Measurements from ENCODE around the gene SEMA5A. TPM values are rescaled to one million over a fixed set of nuclear protein-coding genes. Genes with fewer than 3 reads are reported as not detected.

Gene SEMA5A
- total RNA-seq, 1 donor from 2014 or later, result 38.9 TPM

GRCh38 chr5:9218358-9218757, 327.5 kb downstream of the SEMA5A start:
- no peaks in the 10 kb centered on the region for H3K36me3 ChIP-seq
- DNase-seq (no peak), ATAC-seq (no peak)
- intact Hi-C loops (cut with DNase I), result no loop called here
- H3K4me3 ChIP-seq, result no peak overlapping the region
- no peaks in the 10 kb centered on the region for H3K4me1 ChIP-seq
- no peaks in the 10 kb centered on the region for H3K27me3 ChIP-seq
- H3K9me3 ChIP-seq, result no peaks in the 10 kb centered on the region
- no peak overlapping the region for H3K27ac ChIP-seq
- TF ChIP-seq CTCF (IDR thresholded peaks at IDR 0.05), result no peak

- no peaks in the 10 kb centered on the region for H3K27me3 ChIP-seq
- TF ChIP-seq CTCF (IDR thresholded peaks at IDR 0.05), result no peak
- H3K4me1 ChIP-seq, result no peaks in the 10 kb centered on the region
- no peak overlapping the region for H3K27ac ChIP-seq
- ATAC-seq (no peak), DNase-seq (no peak)
- no peaks in the 10 kb centered on the region for H3K9me3 ChIP-seq
- intact Hi-C loops (cut with DNase I), result no loop called here
- no peaks in the 10 kb centered on the region for H3K36me3 ChIP-seq
- no peak overlapping the region for H3K4me3 ChIP-seq
These were observed 333.3 kb downstream of the SEMA5A start for GRCh38 chr5:9212605-9213004.

- H3K4me3 ChIP-seq, result no peak overlapping the region
- ATAC-seq, result no peak
- intact Hi-C loops (cut with DNase I), result no loop called here
- no peaks in the 10 kb centered on the region for H3K36me3 ChIP-seq
- no peak for TF ChIP-seq CTCF (IDR thresholded peaks at IDR 0.05)
- no peaks in the 10 kb centered on the region for H3K4me1 ChIP-seq
- H3K27me3 ChIP-seq, result no peaks in the 10 kb centered on the region
- H3K9me3 ChIP-seq, result no peaks in the 10 kb centered on the region
- DNase-seq, result no peak
- H3K27ac ChIP-seq, result no peak overlapping the region
These were observed 335.9 kb downstream of the SEMA5A start for GRCh38 chr5:9209846-9210492.

GRCh38 chr5:9207817-9208418, 338.0 kb downstream of the SEMA5A start:
- intact Hi-C loops (cut with DNase I), result no loop called here
- ATAC-seq (peak; percentile 55), DNase-seq (no peak)
- Histone ChIP-seq H3K4me1 (no peaks in the 10 kb centered on the region), H3K27ac (no peak overlapping the region), H3K27me3 (no peaks in the 10 kb centered on the region), H3K36me3 (no peaks in the 10 kb centered on the region), H3K4me3 (no peak overlapping the region), H3K9me3 (no peaks in the 10 kb centered on the region)
- TF ChIP-seq CTCF (IDR thresholded peaks at IDR 0.05), result peak; percentile 53

- DNase-seq, result no peak
- Histone ChIP-seq H3K4me1 (no peaks in the 10 kb centered on the region), H3K27ac (no peak overlapping the region), H3K4me3 (no peak overlapping the region), H3K36me3 (no peaks in the 10 kb centered on the region), H3K27me3 (no peaks in the 10 kb centered on the region), H3K9me3 (no peaks in the 10 kb centered on the region)
- TF ChIP-seq CTCF (IDR thresholded peaks at IDR 0.05), result no peak
- intact Hi-C loops (cut with DNase I), result no loop called here
- ATAC-seq, result no peak
These were observed 343.2 kb downstream of the SEMA5A start for GRCh38 chr5:9202636-9203035.
